Breast epithelium (tissue), 4 donors: ENCODE measurements around the gene ZNF541. TPM values are rescaled to one million over a fixed set of nuclear protein-coding genes. Genes with fewer than 3 reads are reported as not detected.

Experiments
- DNase-seq, 2 donors: peaks; one replicate each; pipeline ENCODE4 v3.0.0-alpha.2; 2019; ENCODE audit warnings: low spot score in 2 of 2
- H3K27ac ChIP-seq, 2 donors: fragments of 200-600 bp; sonication (generic) in 1 of 2; one replicate each; pipeline ENCODE4 v1.5.1; 2016 to 2019; ENCODE audit warnings: mild to moderate bottlenecking in 1 of 2
- H3K27me3 ChIP-seq, 2 donors: fragments of 200-600 bp; sonication (generic) in 1 of 2; one replicate each; pipeline versions ENCODE4 v1.5.1 to v1.6.0; 2017 to 2019; ENCODE audit warnings: control low read depth in 1 of 2, mild to moderate bottlenecking in 1 of 2
- H3K36me3 ChIP-seq: fragments of 200-600 bp; one replicate; pipeline ENCODE4 v1.5.1; 2019
- H3K4me1 ChIP-seq, 2 donors: fragments of 200-600 bp; sonication (generic); one replicate each; pipeline ENCODE4 v1.5.1; 2016 to 2019; ENCODE audit warnings: control low read depth in 1 of 2
- H3K4me3 ChIP-seq, 3 donors: fragments of 200-600 bp; sonication (generic); 1 replicate in 2 of 3; 2 replicates in 1 of 3; pipeline ENCODE4 v1.5.1; 2016 to 2019; ENCODE audit warnings: mild to moderate bottlenecking in 3 of 3, moderate library complexity in 2 of 3
- H3K9me3 ChIP-seq, 2 donors: fragments of 200-600 bp; sonication (generic) in 1 of 2; one replicate each; pipeline ENCODE4 v1.5.1; 2016 to 2019; ENCODE audit warnings: control low read depth in 1 of 2
- POLR2A ChIP-seq: fragments of 450-650 bp; IDR thresholded peaks from one replicate; pipeline ENCODE4 v1.6.1; 2016; ENCODE audit warnings: antibody characterized with exemption, mild to moderate bottlenecking, moderate library complexity
- POLR2AphosphoS5 ChIP-seq, 3 donors: sonication (generic); formaldehyde crosslinking; IDR thresholded peaks; one replicate each; pipeline ENCODE4 v1.6.1; 2017; ENCODE audit warnings: antibody characterized with exemption in 3 of 3
- intact Hi-C: fragments of 100-400 bp; cut with DNase I; formaldehyde crosslinking; loops from one replicate; pipeline ENCODE4 v1.15.1; 2023; ENCODE audit warnings: low total_unique reads
- total RNA-seq, 3 donors: library from RNA; depleted of rRNA; stranded (reverse); fragments of >200 nt; gene quantifications; one replicate each; pipeline ENCODE4 v1.1.0, GENCODE V29; 2016
- TF ChIP-seq, protein P1 (sequence below), 3 donors: fragments of 450-650 bp; IDR thresholded peaks; one replicate each; pipeline ENCODE4 v1.5.1; 2016 to 2017; ENCODE audit warnings: antibody characterized with exemption in 3 of 3, mild to moderate bottlenecking in 3 of 3, moderate library complexity in 3 of 3

The ZNF541 gene
- total RNA-seq, 3 donors from 2014 or later, result 0.15 to 1.4 TPM; not detected in 1

DNA sequence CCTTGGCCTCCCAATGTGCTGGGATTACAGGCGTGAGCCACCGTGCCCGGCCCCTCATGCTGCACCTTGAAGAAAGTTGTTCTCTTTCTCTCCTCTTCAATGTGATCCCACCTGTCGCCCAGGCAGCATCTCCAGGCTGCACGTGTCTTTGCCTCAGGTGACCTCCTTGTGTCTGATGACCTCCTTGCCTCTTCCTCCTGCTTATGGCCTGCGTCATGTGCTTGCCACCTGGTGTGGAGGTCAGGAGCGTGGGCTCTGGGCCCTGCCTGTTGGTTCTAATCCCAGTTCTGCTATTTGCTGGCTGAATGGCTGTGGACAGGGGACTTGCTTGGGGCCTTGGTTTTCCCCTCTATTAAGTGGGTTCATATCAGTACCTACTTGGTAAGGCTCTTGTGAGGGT lies 42.3 kb upstream of the ZNF541 start:
- H3K36me3 ChIP-seq, result no peaks in the 10 kb centered on the region
- H3K4me3 ChIP-seq, result no peak overlapping the region
- peaks cover 0 to 19% of the 10 kb centered on the region in 2 donors for H3K4me1 ChIP-seq
- H3K27ac ChIP-seq, result peak overlapping the region in 1 of 2 donors; percentile 36
- H3K27me3 ChIP-seq, result no peaks in the 10 kb centered on the region
- intact Hi-C loops, result no loop called here
- TF ChIP-seq POLR2A (no peak), POLR2AphosphoS5 (IDR thresholded peaks at IDR 0.05) (no peak)
- TF ChIP-seq, protein P1, sequence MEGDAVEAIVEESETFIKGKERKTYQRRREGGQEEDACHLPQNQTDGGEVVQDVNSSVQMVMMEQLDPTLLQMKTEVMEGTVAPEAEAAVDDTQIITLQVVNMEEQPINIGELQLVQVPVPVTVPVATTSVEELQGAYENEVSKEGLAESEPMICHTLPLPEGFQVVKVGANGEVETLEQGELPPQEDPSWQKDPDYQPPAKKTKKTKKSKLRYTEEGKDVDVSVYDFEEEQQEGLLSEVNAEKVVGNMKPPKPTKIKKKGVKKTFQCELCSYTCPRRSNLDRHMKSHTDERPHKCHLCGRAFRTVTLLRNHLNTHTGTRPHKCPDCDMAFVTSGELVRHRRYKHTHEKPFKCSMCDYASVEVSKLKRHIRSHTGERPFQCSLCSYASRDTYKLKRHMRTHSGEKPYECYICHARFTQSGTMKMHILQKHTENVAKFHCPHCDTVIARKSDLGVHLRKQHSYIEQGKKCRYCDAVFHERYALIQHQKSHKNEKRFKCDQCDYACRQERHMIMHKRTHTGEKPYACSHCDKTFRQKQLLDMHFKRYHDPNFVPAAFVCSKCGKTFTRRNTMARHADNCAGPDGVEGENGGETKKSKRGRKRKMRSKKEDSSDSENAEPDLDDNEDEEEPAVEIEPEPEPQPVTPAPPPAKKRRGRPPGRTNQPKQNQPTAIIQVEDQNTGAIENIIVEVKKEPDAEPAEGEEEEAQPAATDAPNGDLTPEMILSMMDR (IDR thresholded peaks at IDR 0.05), result no peak
- H3K9me3 ChIP-seq, result no peaks in the 10 kb centered on the region
- DNase-seq, result no peak

DNA sequence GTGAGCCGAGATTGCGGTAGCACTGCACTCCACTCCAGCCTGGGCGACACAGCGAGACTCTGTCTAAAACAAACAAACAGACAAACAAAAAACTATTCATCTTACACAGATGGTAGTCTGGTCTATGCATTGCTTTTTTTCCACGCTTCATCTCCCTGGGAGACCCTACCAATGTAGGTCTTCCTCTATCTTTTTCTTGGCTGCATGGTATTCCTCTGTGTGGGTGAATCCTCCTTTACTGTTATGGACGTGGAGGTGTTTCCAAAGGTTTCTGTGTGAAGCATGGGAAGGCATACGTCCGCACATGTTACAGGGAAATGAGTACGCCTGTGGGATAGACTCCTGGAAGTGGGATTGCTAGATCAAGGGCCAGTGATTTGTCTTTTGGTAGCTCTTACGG lies 41.6 kb upstream of the ZNF541 start:
- Histone ChIP-seq H3K4me3 (no peak overlapping the region), H3K27ac (no peak overlapping the region), H3K36me3 (no peaks in the 10 kb centered on the region), H3K27me3 (no peaks in the 10 kb centered on the region), H3K4me1 (peaks cover 0 to 19% of the 10 kb centered on the region in 2 donors), H3K9me3 (no peaks in the 10 kb centered on the region)
- DNase-seq, result no peak
- intact Hi-C loops, result loop anchor here (5.0 kb wide), 1 partner anchor 88 kb away; no protein-coding TSS in a partner anchor
- TF ChIP-seq POLR2AphosphoS5 (IDR thresholded peaks at IDR 0.05), result no peak
- TF ChIP-seq, protein P1 (IDR thresholded peaks at IDR 0.05), result no peak
- TF ChIP-seq POLR2A, result no peak

DNA sequence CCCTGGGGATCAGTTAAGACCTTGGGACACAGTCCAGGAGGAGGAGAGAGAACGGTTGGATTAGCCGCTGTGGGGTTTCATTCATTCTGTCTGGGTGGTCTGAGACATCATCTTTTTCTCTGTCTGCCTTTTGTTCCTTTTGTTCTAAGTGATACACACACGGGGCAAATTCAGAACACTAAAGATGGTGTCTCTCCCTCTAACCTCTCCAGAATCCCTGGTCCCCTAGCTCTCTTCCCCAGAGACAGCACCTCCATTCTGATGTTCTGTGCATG lies 41.0 kb upstream of the ZNF541 start:
- H3K27me3 ChIP-seq, result no peaks in the 10 kb centered on the region
- DNase-seq, result no peak
- peak overlapping the region; percentile 65 to 82 for H3K27ac ChIP-seq
- no peaks in the 10 kb centered on the region for H3K9me3 ChIP-seq
- H3K4me3 ChIP-seq, result no peak overlapping the region
- intact Hi-C loops, result loop anchor here (5.0 kb wide), 1 partner anchor 88 kb away; no protein-coding TSS in a partner anchor
- no peaks in the 10 kb centered on the region for H3K36me3 ChIP-seq
- no peak for TF ChIP-seq POLR2AphosphoS5 (IDR thresholded peaks at IDR 0.05)
- TF ChIP-seq, protein P1 (IDR thresholded peaks at IDR 0.05), result no peak
- TF ChIP-seq POLR2A, result no peak
- H3K4me1 ChIP-seq, result peaks cover 0 to 19% of the 10 kb centered on the region in 2 donors

DNA sequence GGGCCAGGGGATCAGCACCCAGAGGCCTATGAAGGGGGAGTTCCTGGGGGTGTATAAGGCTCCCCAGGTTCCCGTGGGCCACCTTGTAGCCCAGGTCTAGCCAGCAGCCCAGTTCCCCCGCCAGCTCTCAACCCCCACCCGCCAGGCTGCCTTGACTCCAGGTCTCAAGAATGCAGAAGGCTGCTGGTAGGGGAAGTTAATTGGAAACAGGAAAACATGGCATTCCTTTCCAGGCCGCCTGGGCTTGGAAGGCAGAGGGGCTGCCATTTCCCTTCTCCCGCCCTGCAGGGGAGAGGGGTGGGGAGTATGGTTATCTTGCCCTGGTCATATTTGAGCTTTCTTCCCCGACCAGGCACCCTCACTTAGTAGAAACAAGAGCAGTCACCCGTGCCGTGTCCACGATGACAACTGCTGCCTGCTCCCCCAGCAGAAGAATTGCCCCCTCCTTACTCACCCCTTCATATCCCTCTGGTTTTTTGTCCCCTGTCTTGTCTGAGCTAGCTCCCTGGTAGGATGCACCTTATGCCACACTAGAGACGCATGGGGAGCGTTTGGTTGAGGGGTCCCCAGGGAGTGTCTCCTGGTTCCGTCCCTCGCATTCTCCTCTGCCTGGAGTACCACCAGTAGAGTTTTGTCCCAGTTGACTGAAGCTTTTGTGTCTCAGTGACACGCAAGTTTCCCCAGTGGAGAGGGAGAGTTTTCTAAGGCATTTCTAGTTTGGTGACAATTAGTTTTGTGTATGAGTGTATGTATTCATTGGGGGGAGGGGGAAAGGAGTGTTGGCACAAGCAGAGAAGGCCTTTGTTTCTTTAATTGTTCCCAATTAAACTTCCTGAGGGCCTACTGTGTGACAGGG lies 40.4 kb upstream of the ZNF541 start:
- intact Hi-C loops, result loop anchor here (5.0 kb wide), 1 partner anchor 89 kb away; no protein-coding TSS in a partner anchor
- Histone ChIP-seq H3K27ac (peak overlapping the region; percentile 65 to 82), H3K4me1 (peaks cover 0 to 16% of the 10 kb centered on the region in 2 donors), H3K9me3 (no peaks in the 10 kb centered on the region), H3K27me3 (no peaks in the 10 kb centered on the region), H3K36me3 (no peaks in the 10 kb centered on the region), H3K4me3 (peak overlapping the region in 1 of 3 donors; percentile 6)
- peak in 1 of 2 donors; percentile 30 for DNase-seq
- TF ChIP-seq, protein P1 (IDR thresholded peaks at IDR 0.05), result no peak
- TF ChIP-seq POLR2AphosphoS5 (IDR thresholded peaks at IDR 0.05) (no peak), POLR2A (no peak)

DNA sequence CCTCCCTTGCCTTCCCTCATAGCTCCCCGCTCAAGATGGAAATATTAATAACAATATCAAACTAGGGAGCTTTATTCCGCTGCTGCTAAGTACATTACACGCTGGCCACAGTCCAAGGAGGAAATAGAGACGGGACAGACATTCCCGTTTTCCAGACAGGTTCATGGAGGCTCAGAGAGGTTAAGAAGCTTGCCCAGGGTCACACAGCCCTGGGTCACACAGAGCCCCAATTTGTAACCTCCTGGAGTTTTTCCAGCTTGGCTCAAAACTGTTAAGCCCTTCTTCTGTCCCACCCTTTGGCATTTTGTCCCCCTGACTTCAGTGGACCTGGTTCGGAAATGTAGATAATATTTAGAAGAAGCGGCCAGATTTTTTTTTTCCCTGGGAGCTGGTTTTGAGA lies 38.0 kb upstream of the ZNF541 start:
- H3K27ac ChIP-seq, result peak overlapping the region; percentile 87 to 96
- no peaks in the 10 kb centered on the region for H3K9me3 ChIP-seq
- DNase-seq, result no peak
- H3K36me3 ChIP-seq, result no peaks in the 10 kb centered on the region
- TF ChIP-seq POLR2AphosphoS5 (IDR thresholded peaks at IDR 0.05) (no peak), POLR2A (no peak)
- TF ChIP-seq, protein P1 (IDR thresholded peaks at IDR 0.05), result no peak
- peaks cover 0 to 16% of the 10 kb centered on the region in 2 donors for H3K4me1 ChIP-seq
- H3K4me3 ChIP-seq, result peak overlapping the region; percentile 86 to 98 (median 96)
- H3K27me3 ChIP-seq, result no peaks in the 10 kb centered on the region
- intact Hi-C loops, result loop anchor here (5.0 kb wide), 1 partner anchor 91 kb away; no protein-coding TSS in a partner anchor
